Measurements from ENCODE around the gene VARS1. TPM values are rescaled to one million over a fixed set of nuclear protein-coding genes. Genes with fewer than 3 reads are reported as not detected.
"Not testable (repeated sequence)": the region's sequence is repeated elsewhere in the genome, so short reads cannot be mapped to it uniquely, and the experiment has no call there.

Gene VARS1
- total RNA-seq: 166 and 176 TPM in 2 replicates

DNA sequence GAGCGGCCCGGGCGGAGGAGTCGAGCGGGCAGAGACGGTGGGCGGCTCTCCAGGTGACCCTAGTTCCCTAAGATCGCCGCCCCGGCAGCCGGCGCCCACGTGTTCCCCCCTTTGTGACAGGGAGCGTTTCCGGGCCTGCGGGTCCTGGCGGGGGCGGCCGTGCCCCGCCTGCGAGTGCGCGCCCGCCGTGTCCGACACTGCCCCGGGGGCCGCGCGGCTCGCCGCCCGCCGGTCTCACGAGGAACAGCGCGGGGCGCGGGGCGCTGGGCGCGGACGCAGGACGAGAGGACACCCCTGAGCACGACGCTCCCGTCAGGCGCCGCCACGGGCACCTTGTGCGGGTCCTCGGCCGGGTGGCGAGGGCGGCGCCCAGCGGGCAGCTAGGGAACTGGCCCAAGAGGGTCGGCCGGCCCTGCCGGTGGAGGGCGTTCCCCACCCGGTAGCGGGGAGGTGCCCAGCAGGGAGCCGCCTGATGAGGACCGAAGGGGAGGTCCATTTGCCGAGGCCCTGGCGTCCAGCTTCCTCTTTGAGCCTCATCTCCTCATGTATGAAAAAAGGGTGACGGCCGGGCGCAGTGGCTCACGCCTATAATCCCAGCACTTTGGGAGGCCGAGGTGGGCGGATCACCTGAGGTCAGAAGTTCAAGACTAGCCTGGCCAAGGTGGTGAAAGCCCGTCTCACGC lies at the start of gene VARS1:
TSS of gene VARS1 (minus strand) at position 137 of the 683 bp plus-strand sequence. CDS start 535 bp downstream, outside the sequence.
- H3K9me3 Mint-ChIP-seq: no peaks in the 10 kb centered on the region
- intact Hi-C loops (cut with micrococcal nuclease): loop anchor here (2.0 to 5.0 kb wide), 3 partner anchors 19 to 57 kb away; partner anchors contain the start of genes HSPA1A and HSPA1L
- H3K27me3 Mint-ChIP-seq (ENCODE audit: low read depth): no peaks in the 10 kb centered on the region
- peaks cover 30% of the 10 kb centered on the region for H3K4me1 Mint-ChIP-seq (ENCODE audit: low read depth)
- H3K4me3 Mint-ChIP-seq (ENCODE audit: low read depth): peak within 1 kb of the TSS; percentile 93
- H3K27ac Mint-ChIP-seq: peak within 1 kb of the TSS; percentile 98
- peaks cover 43% of the 10 kb centered on the region for H3K36me3 Mint-ChIP-seq (ENCODE audit: low read depth)
- peak; percentile 81 for DNase-seq (ENCODE audit: low spot score)

DNA sequence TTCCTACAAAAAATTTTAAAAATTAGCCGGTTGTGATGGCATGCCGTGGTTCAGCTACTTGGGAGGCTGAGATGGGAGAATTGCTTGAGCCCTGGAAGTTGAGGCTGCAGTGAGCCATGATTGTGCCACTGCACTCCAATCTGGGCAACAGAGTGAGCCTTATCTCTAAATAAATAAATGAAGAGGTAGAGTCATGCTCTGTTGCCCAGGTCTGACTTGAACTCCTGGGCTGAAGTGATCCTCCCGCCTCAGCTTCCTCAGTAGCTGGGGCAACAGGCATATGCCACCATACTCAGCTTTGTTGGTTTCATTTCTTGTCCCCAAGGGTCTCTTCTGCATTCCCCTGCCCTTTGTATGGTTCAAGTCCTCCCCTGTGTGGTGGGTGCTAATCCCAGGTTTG lies 49.0 kb upstream of the VARS1 start:
- Mint-ChIP-seq H3K36me3 (ENCODE audit: low read depth) (peaks cover 23% of the 10 kb centered on the region), H3K27me3 (ENCODE audit: low read depth) (no peaks in the 10 kb centered on the region), H3K4me3 (ENCODE audit: low read depth) (no peak overlapping the region), H3K27ac (no peak overlapping the region), H3K4me1 (ENCODE audit: low read depth) (peaks cover 1% of the 10 kb centered on the region), H3K9me3 (no peaks in the 10 kb centered on the region)
- DNase-seq (ENCODE audit: low spot score): no peak
- intact Hi-C loops (cut with micrococcal nuclease): no loop called here

DNA sequence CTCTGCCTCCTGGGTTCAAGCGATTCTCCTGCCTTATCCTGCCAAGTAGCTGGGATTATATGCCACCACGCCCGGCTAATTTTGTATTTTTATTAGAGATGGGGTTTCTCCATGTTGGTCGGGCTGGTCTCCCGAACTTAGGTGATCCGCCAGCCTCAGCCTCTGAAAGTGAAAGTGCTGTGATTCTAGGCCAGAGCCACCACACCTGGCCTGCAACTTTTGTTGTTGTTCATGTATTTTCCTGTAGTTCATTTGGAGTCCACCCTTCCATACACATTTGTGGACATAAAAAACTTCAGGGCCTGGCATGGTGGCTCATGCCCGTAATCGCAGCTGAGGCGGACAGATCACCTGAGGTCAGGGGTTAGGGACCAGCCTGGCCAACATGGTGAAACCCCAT lies 46.5 kb upstream of the VARS1 start:
- no peak for DNase-seq (ENCODE audit: low spot score)
- Mint-ChIP-seq H3K4me1 (ENCODE audit: low read depth) (peaks cover 16% of the 10 kb centered on the region), H3K4me3 (ENCODE audit: low read depth) (no peak overlapping the region), H3K27ac (no peak overlapping the region), H3K36me3 (ENCODE audit: low read depth) (peaks cover 47% of the 10 kb centered on the region), H3K9me3 (no peaks in the 10 kb centered on the region), H3K27me3 (ENCODE audit: low read depth) (no peaks in the 10 kb centered on the region)
- intact Hi-C loops (cut with micrococcal nuclease): no loop called here

DNA sequence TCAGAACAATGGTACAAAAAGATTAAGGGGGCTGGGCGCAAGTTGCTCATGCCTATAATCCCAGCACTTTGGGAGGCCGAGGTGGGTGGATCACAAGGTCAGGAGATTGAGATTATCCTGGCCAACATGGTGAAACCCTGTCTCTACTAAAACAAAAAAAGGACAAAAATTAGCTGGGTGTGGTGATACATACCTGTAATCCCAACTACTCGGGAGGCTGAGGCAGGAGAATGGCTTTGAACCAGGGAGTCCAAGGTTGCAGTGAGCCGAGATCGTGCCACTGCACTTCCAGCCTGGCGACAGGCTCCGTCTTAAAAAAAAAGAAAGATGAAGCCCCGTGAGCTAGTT lies 44.2 kb upstream of the VARS1 start:
- H3K27me3 Mint-ChIP-seq (ENCODE audit: low read depth); H3K9me3 Mint-ChIP-seq; DNase-seq (ENCODE audit: low spot score); H3K27ac Mint-ChIP-seq; H3K4me3 Mint-ChIP-seq (ENCODE audit: low read depth): not testable (repeated sequence)
- peaks cover 27% of the 10 kb centered on the region for H3K4me1 Mint-ChIP-seq (ENCODE audit: low read depth)
- intact Hi-C loops (cut with micrococcal nuclease): loop anchor here (10.0 kb wide), 3 partner anchors 335 to 1005 kb away; partner anchors contain the start of genes AGPAT1, MICB, PSMB8 and RNF5
- H3K36me3 Mint-ChIP-seq (ENCODE audit: low read depth): peaks cover 69% of the 10 kb centered on the region

DNA sequence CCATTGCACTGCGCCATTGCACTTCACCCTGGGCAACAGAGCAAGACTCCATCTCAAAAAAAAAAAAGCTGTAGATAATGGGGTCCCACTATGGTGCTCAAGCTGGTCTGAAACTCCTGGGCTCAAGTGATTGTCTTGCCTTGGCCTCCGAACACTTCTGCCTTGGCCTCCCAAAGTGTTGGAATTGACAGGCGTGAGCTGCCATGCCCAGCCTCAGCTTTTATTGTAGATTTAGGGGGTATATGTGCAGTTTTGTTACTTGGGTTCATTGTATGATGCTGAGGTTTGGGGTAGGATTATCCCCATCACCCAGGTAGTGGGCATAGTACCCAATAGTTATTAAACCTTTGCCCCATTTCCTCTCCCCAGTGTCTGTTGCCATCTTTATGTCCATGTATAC lies 43.4 kb upstream of the VARS1 start:
- Mint-ChIP-seq H3K4me3 (ENCODE audit: low read depth) (peak overlapping the region; percentile 43), H3K27me3 (ENCODE audit: low read depth) (no peaks in the 10 kb centered on the region), H3K36me3 (ENCODE audit: low read depth) (peaks cover 73% of the 10 kb centered on the region), H3K9me3 (no peaks in the 10 kb centered on the region), H3K4me1 (ENCODE audit: low read depth) (peaks cover 29% of the 10 kb centered on the region), H3K27ac (no peak overlapping the region)
- intact Hi-C loops (cut with micrococcal nuclease): loop anchor here (10.0 kb wide), 3 partner anchors 336 to 1006 kb away; partner anchors contain the start of genes AGPAT1, MICB, PSMB8 and RNF5
- DNase-seq (ENCODE audit: low spot score): no peak

DNA sequence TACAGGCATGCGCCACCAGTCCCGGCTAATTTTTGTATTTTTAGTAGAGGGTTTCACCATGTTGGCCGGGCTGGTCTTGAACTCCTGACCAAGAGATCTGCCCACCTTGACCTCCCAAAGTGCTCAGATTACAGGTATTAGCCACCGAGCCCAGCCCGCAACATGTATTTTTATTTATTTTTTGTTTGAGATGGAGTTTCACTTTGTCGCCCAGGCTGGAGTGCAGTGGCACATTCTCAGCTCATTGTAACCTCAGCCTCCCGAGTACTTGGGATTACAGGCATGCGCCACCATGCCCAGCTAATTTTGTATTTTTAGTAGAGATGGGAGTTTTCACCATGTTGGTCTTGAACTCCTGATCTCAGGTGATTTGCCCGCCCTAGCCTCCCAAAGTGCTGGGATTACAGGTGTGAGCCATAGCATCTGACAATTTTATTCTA lies 42.6 kb upstream of the VARS1 start:
- peak overlapping the region; percentile 87 for H3K4me3 Mint-ChIP-seq (ENCODE audit: low read depth)
- peaks cover 31% of the 10 kb centered on the region for H3K4me1 Mint-ChIP-seq (ENCODE audit: low read depth)
- H3K27me3 Mint-ChIP-seq (ENCODE audit: low read depth); DNase-seq (ENCODE audit: low spot score); H3K27ac Mint-ChIP-seq; H3K9me3 Mint-ChIP-seq: not testable (repeated sequence)
- intact Hi-C loops (cut with micrococcal nuclease): loop anchor here (10.0 kb wide), 3 partner anchors 337 to 1007 kb away; partner anchors contain the start of genes AGPAT1, MICB, PSMB8 and RNF5
- H3K36me3 Mint-ChIP-seq (ENCODE audit: low read depth): peaks cover 73% of the 10 kb centered on the region

DNA sequence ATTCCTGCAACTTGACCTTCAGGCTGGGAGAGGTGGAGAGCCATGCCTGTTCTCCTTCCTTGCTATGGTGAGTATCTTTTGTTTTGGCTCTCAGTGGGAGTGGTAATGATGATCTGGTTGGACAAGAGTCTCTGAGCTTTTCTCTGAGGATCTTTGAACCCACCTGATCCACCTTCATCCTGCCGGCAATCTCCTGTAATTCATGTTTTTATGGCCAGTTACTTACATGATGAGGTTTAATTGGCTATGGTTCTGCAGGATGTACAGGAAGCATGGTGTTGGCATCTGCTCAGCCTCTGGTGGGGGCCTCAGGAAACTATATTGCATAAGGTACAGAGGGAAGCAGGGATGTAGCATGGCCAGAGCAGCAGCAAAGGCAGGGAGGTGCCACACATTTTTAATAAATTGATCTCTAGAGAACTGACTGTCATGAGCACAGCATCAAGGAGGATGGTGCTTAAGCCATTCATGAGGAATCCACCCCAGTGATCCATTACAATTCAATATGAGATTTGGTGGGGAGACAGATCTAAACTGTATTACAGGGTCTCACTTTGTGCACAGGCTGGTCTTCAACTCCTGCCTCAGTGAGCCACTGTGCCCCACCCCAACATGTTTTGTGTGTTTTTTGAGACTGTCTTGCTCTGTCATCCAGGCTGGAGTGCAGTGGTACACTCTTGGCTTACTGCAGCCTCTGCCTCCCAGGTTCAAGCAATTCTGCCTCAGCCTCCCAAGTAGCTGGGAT lies 42.0 kb upstream of the VARS1 start:
- Mint-ChIP-seq H3K4me3 (ENCODE audit: low read depth) (peak overlapping the region; percentile 87), H3K9me3 (no peaks in the 10 kb centered on the region), H3K4me1 (ENCODE audit: low read depth) (peaks cover 31% of the 10 kb centered on the region), H3K27ac (peak overlapping the region; percentile 97), H3K27me3 (ENCODE audit: low read depth) (no peaks in the 10 kb centered on the region), H3K36me3 (ENCODE audit: low read depth) (peaks cover 73% of the 10 kb centered on the region)
- no peak for DNase-seq (ENCODE audit: low spot score)
- intact Hi-C loops (cut with micrococcal nuclease): loop anchor here (10.0 kb wide), 3 partner anchors 337 to 1007 kb away; partner anchors contain the start of genes AGPAT1, MICB, PSMB8 and RNF5

DNA sequence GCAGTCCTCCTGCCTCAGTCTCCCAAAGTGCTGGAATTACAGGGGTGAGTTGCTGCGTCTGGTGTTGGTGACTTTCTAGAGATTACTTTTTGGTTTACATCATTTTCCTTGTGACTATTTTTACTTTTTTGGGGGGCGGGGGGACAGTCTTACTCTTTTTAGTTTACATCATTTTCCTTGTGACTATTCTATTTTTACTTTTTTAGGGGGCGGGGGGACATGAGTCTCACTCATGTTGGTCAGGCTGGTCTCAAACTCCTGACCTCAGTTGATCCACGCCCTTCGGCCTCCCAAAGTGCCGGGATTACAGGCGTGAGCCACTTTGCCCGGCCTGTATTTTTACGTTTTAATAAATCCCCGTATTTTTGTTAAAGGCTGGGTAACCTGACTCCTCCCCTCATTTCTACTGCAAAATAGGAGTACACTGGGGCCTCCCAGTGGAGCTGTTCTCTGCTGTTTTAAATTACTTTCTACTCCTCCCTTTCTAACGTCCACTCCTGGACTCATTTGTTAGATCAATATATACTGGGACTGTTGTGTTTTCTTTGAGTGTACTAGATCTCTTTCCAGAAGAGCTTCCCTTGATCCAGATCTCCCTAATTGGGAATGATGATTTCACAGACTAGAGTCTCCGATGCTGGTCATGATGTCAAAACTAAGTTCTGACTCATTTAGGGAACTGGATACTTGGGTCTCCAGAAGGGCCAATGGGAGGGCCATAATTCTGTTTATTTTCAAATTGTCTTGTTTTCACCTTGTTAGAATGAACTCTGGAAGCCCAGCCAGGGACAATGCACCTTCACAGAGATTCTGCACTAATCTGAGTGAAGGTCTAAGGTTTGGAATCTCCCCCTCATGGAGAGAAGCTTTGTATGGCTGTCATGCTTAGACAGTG lies 41.2 kb upstream of the VARS1 start:
- DNase-seq (ENCODE audit: low spot score): no peak
- peak overlapping the region; percentile 97 for H3K27ac Mint-ChIP-seq
- intact Hi-C loops (cut with micrococcal nuclease): loop anchor here (10.0 kb wide), 3 partner anchors 338 to 1008 kb away; partner anchors contain the start of genes AGPAT1, MICB, PSMB8 and RNF5
- peaks cover 31% of the 10 kb centered on the region for H3K4me1 Mint-ChIP-seq (ENCODE audit: low read depth)
- H3K36me3 Mint-ChIP-seq (ENCODE audit: low read depth): peaks cover 69% of the 10 kb centered on the region
- H3K27me3 Mint-ChIP-seq (ENCODE audit: low read depth): no peaks in the 10 kb centered on the region
- H3K4me3 Mint-ChIP-seq (ENCODE audit: low read depth): peak overlapping the region; percentile 87
- H3K9me3 Mint-ChIP-seq: no peaks in the 10 kb centered on the region

DNA sequence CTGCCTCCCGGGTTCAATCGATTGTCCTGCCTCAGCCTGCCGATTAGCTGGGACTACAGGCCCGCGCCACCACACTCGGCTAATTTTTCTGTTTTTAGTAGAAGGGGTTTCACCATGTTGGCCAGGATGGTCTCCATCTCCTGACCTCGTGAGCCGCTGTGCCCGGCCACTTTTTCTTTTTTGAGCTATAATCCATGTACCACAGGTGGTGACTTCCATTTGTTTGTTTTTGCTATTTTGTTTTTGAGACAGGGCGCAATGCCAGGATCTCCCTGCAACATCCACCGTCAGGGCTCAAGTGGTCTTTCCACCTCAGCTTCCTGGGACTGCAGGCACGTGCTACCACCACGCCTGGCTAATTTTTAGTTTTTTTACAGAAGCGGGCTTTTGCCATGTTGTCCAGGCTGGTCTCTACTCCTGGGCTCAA lies 40.5 kb upstream of the VARS1 start:
- no peaks in the 10 kb centered on the region for H3K27me3 Mint-ChIP-seq (ENCODE audit: low read depth)
- peak overlapping the region; percentile 87 for H3K4me3 Mint-ChIP-seq (ENCODE audit: low read depth)
- peaks cover 70% of the 10 kb centered on the region for H3K36me3 Mint-ChIP-seq (ENCODE audit: low read depth)
- peaks cover 31% of the 10 kb centered on the region for H3K4me1 Mint-ChIP-seq (ENCODE audit: low read depth)
- intact Hi-C loops (cut with micrococcal nuclease): loop anchor here (10.0 kb wide), 3 partner anchors 339 to 1009 kb away; partner anchors contain the start of genes AGPAT1, MICB, PSMB8 and RNF5
- no peaks in the 10 kb centered on the region for H3K9me3 Mint-ChIP-seq
- DNase-seq (ENCODE audit: low spot score): no peak
- peak overlapping the region; percentile 97 for H3K27ac Mint-ChIP-seq

DNA sequence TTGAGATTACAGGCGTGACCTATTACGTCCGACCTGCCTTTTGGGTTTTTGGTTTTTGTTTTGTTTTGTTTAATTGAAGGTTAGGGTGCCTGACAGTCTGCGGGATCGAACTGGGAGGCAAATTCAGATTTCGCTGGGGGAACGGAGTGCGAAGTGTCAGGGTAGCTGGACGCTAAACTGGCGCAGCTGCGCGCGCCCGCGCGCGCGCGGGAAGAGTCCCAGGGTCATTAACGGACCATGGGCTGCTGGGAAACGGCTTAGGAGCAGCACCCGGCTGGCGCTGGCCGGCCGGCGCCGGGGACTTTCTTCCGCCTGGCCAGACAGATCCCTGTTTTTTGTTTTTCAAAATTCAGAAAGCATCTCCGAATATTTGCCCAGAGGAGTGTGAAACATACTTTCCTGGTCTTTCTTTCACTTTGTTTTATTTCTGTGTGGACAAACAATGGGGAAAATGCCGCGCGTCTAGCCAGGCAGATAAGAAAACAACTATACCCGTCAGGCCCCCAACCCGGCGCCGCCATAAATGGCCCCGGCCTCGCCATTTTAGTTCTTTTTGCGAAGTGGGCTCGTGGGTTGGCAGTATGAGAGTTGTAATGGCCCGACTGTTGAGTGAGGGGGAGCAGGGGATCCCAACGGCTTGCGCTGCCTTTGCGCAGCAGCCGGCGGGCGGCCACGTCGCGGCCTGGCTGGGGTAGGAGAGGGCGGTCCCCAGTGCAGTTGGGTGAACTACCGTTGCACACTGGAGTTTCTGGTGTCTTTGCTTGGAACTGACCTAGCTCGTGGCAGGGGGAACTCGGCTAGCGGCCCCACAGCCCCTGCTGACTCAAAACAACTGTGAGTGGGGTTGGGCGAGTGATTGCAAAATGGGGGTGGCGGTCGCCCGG lies 39.1 kb upstream of the VARS1 start:
- peak overlapping the region; percentile 87 for H3K4me3 Mint-ChIP-seq (ENCODE audit: low read depth)
- no peaks in the 10 kb centered on the region for H3K27me3 Mint-ChIP-seq (ENCODE audit: low read depth)
- H3K27ac Mint-ChIP-seq: peak overlapping the region; percentile 97
- H3K9me3 Mint-ChIP-seq: no peaks in the 10 kb centered on the region
- intact Hi-C loops (cut with micrococcal nuclease): loop anchor here (1.0 to 10.0 kb wide), 10 partner anchors 29 to 1010 kb away; partner anchors contain the start of genes AGPAT1, ATP6V1G2, EHMT2 and LY6G5C
- H3K36me3 Mint-ChIP-seq (ENCODE audit: low read depth): peaks cover 70% of the 10 kb centered on the region
- peak; percentile 71 for DNase-seq (ENCODE audit: low spot score)
- H3K4me1 Mint-ChIP-seq (ENCODE audit: low read depth): peaks cover 36% of the 10 kb centered on the region

Measured in activated T-helper 2 cell treated with anti-CD3 and anti-CD28 coated beads, Interferon-gamma antibody, Interleukin-2, Interleukin-4, amounts not matched to agents 10 μg/mL and 5 μg/mL and 100 μg/mL, durations not matched to agents 14 hours and 24 hours and 36 hours (primary cell).